ENCODE data around the gene CRACDL.
A peak's percentile ranks its signal among the peaks of the same experiment; 100 is the strongest.
"Not testable (repeated sequence)": the region's sequence is repeated elsewhere in the genome, so short reads cannot be mapped to it uniquely, and the experiment has no call there.

Gene CRACDL

GRCh38 chr2:98882368-98882767 lies 53.7 kb downstream of the CRACDL start:
- DNase-seq = no peak

- no peak for DNase-seq
These were observed 54.8 kb downstream of the CRACDL start for GRCh38 chr2:98881153-98881650.

GRCh38 chr2:98880266-98881152 lies 55.5 kb downstream of the CRACDL start:
- no peak for DNase-seq

- DNase-seq = not testable (repeated sequence)
These were observed 58.4 kb downstream of the CRACDL start for GRCh38 chr2:98877658-98878057.

- no peak for DNase-seq
These were observed 59.3 kb downstream of the CRACDL start for GRCh38 chr2:98876741-98877140.

GRCh38 chr2:98875746-98876145 lies 60.3 kb downstream of the CRACDL start:
- DNase-seq = no peak

GRCh38 chr2:98875081-98875728 lies 60.8 kb downstream of the CRACDL start:
- DNase-seq = peak; percentile 34

GRCh38 chr2:98874186-98874689 lies 61.8 kb downstream of the CRACDL start:
- DNase-seq = no peak

- no peak for DNase-seq
These were observed 63.5 kb downstream of the CRACDL start for GRCh38 chr2:98872526-98872925.

- DNase-seq = no peak
These were observed 64.5 kb downstream of the CRACDL start for GRCh38 chr2:98871506-98871905.

GRCh38 chr2:98870516-98871158 lies 65.4 kb downstream of the CRACDL start:
- no peak for DNase-seq

GRCh38 chr2:98869870-98870269 lies 66.2 kb downstream of the CRACDL start:
- peak; percentile 96 for DNase-seq

GRCh38 chr2:98869272-98869641 lies 66.8 kb downstream of the CRACDL start:
- peak; percentile 11 for DNase-seq

GRCh38 chr2:98868548-98869271 lies 67.3 kb downstream of the CRACDL start:
- DNase-seq = no peak

- no peak for DNase-seq
These were observed 68.3 kb downstream of the CRACDL start for GRCh38 chr2:98867539-98868309.

- DNase-seq = no peak
These were observed 70.0 kb downstream of the CRACDL start for GRCh38 chr2:98866033-98866432.

- DNase-seq = no peak
These were observed 74.4 kb downstream of the CRACDL start for GRCh38 chr2:98861601-98862000.

GRCh38 chr2:98859323-98859722 lies 76.7 kb downstream of the CRACDL start:
- no peak for DNase-seq

GRCh38 chr2:98857001-98857400 lies 79.0 kb downstream of the CRACDL start:
- no peak for DNase-seq

- DNase-seq = no peak
These were observed 81.3 kb downstream of the CRACDL start for GRCh38 chr2:98854682-98855081.

GRCh38 chr2:98852932-98853331 lies 83.1 kb downstream of the CRACDL start:
- DNase-seq = no peak

- no peak for DNase-seq
These were observed 86.0 kb downstream of the CRACDL start for GRCh38 chr2:98850074-98850473.
